ENCODE data around the gene LHX6.

DNA sequence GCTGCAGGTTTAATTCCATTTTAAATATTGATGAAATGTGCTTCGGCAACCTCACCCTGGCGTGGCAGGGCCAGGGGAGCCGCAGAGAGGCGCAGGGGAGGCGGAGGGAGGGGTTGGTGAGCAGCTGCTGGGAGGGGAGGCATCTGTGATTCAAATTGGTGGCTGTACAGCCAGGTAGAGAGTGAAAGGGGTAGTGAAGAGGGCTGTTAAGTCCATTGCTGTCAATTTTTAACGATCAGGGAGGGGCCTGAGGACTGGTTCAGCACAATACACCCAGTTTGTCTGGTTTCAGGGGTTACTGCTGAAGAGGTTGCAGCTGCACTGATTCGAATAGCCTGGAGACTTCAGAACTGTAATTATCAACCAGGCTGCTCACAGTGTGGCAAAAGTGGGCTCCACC, 31.3 kb downstream of the LHX6 start:
- TF ChIP-seq, protein P1, sequence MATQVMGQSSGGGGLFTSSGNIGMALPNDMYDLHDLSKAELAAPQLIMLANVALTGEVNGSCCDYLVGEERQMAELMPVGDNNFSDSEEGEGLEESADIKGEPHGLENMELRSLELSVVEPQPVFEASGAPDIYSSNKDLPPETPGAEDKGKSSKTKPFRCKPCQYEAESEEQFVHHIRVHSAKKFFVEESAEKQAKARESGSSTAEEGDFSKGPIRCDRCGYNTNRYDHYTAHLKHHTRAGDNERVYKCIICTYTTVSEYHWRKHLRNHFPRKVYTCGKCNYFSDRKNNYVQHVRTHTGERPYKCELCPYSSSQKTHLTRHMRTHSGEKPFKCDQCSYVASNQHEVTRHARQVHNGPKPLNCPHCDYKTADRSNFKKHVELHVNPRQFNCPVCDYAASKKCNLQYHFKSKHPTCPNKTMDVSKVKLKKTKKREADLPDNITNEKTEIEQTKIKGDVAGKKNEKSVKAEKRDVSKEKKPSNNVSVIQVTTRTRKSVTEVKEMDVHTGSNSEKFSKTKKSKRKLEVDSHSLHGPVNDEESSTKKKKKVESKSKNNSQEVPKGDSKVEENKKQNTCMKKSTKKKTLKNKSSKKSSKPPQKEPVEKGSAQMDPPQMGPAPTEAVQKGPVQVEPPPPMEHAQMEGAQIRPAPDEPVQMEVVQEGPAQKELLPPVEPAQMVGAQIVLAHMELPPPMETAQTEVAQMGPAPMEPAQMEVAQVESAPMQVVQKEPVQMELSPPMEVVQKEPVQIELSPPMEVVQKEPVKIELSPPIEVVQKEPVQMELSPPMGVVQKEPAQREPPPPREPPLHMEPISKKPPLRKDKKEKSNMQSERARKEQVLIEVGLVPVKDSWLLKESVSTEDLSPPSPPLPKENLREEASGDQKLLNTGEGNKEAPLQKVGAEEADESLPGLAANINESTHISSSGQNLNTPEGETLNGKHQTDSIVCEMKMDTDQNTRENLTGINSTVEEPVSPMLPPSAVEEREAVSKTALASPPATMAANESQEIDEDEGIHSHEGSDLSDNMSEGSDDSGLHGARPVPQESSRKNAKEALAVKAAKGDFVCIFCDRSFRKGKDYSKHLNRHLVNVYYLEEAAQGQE (IDR thresholded peaks at IDR 0.05; ENCODE audit: insufficient read depth in 1 of 2, low read depth in 2 of 2, low read length in 2 of 2), result no peak
- no peak for TF ChIP-seq TAF1 (IDR thresholded peaks at IDR 0.05; ENCODE audit: borderline replicate concordance, insufficient read depth, low read length)
- TF ChIP-seq POLR2AphosphoS5 (IDR thresholded peaks at IDR 0.05; ENCODE audit: low read depth, low read length), result no peak

Measured in PFSK-1 (cell line).